VCaP (cell line): ENCODE data around the gene MAP3K14.

Experiments used
- H3K27ac ChIP-seq: fragments of 450-650 bp; 2 replicates; pipeline ENCODE4 v1.5.1; 2017
- TF ChIP-seq, protein P1 (sequence below): fragments of 450-650 bp; conservative IDR thresholded peaks from 2 replicates; pipeline ENCODE4 v1.5.1; 2017; ENCODE audit warnings: mild to moderate bottlenecking, moderate library complexity

The MAP3K14 gene

DNA sequence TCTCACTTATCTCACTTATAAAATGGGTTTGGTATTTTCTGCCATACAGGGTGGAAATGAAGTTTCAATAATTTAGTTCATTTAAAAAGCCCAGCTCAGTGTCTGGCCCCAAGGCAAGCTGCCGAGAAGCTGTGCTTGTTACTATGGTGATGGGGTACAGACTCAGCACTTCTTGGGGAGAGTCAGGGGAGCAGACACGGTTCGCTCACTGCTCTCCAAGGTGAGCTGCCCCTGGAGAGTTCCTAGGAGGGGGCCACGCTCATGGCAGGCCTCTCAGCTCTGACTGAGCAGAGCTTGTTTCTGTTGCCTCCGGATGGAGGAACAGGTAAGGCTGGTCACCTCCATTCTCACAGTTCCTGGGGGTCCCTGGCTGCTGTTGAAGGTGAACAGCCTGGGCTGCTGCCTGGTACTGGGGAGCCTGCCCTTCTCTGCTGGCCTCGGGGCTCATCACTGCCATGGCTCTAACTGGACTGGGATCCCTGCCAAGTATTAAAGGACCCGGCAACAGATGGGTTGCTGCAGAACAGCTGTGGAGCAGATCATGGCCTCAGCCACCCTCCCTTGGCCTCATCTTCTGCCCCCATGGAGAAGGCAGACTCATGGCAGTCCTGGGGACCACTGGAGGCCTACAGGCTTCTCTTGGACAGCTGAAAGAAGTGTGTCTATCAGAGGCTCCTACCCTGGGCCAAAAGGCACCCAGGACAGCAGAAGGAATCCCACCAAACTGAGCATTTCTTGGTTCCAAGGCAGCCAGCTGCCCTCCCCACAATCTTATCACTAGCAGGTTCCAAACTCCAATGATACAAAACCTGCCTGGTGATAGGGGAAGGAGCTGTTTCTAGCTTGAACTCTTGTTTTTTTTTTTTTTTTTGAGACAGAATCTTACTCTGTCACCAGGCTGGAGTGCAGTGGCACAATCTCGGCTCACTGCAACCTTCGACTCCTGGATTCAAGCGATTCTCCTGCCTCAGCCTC, 29.0 kb downstream of the MAP3K14 start:
- H3K27ac ChIP-seq: no peak overlapping the region
- TF ChIP-seq, protein P1, sequence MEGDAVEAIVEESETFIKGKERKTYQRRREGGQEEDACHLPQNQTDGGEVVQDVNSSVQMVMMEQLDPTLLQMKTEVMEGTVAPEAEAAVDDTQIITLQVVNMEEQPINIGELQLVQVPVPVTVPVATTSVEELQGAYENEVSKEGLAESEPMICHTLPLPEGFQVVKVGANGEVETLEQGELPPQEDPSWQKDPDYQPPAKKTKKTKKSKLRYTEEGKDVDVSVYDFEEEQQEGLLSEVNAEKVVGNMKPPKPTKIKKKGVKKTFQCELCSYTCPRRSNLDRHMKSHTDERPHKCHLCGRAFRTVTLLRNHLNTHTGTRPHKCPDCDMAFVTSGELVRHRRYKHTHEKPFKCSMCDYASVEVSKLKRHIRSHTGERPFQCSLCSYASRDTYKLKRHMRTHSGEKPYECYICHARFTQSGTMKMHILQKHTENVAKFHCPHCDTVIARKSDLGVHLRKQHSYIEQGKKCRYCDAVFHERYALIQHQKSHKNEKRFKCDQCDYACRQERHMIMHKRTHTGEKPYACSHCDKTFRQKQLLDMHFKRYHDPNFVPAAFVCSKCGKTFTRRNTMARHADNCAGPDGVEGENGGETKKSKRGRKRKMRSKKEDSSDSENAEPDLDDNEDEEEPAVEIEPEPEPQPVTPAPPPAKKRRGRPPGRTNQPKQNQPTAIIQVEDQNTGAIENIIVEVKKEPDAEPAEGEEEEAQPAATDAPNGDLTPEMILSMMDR: no peak

DNA sequence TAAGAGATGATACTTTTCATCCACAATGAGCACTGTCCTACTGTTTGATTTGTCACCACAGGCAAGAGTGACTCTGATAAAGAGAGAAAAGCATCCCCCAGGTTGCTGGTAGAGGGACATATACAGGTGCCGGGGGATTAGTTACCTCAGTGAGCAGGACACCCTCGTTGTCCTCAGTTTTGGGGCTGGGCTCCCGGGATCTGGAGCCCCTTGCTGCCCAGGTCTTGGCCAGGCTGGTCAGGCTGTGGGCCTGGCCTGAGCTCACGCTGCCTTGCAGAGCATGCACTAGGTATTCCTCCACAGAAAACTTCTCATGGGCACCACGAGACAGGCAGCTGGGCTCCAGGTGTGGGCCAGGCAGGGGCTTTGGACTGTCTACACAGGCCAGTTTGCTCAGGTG, 30.5 kb downstream of the MAP3K14 start:
- no peak overlapping the region for H3K27ac ChIP-seq
- TF ChIP-seq, protein P1: no peak

DNA sequence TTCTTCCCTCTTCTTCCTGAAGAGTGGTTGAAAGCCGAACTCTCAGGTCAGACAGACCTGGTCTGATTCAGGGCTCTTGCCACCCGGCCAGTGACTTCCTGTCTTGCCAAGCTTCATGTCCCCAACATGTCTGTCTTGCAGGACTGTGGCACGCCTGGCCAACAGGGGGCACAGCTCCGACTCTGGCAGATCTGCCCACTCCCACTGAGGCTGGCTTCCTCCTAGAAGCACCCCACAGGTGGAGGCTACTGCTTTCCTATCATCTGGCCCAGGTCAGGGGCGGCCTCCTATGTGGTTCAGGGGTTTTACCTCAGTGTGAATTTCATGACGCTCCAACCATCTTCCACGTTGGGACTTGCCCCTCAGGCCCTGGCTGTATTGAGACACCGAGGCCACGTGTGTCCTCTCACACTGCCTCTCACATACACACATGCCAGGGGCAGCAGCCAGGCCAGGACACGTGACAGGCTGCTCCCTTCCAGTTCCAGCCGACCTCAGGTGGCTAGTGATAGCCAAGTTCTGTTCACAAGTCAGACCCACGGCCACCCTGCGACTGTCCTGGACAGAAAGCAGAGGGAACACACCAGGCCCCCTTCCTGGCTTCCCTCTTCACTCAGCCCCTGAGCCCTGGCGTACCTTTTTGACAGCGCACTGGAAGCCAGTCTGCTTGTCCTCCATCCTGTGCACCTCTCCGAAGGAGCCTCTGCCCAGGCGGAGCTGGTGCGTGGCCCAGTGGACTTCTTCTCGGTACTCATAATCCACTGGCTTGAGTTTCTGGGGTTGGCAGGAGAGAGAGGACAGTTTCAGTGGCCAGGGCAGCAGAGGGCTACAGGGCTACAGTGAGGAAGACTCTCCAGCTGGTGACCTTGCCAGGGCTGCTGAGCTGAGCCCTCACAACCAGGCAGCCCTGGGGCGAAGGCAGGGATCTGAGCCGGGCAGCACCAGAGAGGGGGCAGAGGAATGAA, 32.4 kb downstream of the MAP3K14 start:
- no peak overlapping the region for H3K27ac ChIP-seq
- TF ChIP-seq, protein P1: peak; percentile 7; the same call in 1 of the 2 replicates

DNA sequence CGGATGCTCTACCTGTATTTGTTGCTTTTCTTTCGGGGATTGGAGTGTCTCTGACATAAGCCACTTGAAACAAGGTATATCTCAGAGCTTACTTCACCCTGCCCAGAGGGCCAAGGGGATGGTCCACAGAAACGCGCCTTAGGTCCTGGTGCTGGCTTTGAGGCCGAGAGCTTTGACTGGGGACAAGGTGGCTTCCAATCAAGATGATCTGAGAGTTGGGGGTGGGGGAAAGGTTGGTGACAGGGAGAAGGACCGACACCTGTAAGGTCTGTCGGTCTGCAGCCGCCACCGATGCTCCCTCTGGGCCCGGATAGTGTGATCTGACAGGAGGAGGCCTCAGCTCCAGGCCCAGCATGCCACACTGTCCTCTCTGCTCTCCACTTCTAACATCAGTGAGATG, 33.1 kb downstream of the MAP3K14 start:
- H3K27ac ChIP-seq: no peak overlapping the region
- TF ChIP-seq, protein P1: no peak

DNA sequence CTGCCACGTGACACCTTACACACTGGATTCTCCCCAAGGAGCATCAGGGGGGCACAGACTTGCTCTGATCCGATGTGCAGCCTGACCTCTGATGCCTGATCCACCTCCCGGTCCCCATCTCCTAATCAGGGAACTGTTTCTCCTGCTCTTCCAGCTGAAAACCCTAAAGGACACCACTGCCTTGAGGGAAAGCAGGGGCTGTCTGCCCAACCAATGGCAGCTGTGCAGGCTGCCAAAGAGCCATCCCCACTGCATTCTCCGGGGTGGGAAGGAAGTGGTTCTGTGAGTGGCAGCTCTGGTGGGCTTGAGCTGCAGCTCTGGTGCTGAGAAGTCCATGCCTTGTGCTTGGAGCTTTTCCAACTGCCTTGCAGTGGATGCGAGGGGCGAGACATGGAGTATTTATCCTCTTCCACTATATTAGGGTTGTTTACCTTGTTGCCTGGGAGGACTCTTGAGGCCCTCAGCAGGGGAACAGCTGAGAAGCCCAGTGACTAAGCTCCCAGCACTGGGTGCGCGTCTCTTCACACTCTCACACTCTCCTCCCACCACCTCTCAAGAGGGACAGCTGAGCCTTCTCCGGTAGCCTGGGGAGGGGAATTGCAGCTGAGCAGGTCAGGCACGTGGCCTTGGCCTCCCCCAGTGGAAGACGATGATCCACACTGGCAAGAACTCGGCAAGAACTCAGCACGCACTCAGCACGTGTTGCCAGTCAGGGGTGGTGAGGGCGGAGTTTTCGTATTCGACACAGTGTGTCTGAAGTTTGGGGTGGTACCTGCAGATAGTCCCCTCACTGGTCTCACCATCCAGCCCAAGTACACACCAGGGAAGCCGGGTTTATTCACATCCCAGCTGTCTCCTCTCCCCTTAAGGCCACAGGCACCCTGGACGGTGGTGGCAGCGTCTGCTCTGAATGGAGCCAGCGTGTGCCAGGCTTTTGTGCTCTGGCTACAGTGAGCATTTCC, 33.9 kb downstream of the MAP3K14 start:
- H3K27ac ChIP-seq: no peak overlapping the region
- TF ChIP-seq, protein P1: no peak

DNA sequence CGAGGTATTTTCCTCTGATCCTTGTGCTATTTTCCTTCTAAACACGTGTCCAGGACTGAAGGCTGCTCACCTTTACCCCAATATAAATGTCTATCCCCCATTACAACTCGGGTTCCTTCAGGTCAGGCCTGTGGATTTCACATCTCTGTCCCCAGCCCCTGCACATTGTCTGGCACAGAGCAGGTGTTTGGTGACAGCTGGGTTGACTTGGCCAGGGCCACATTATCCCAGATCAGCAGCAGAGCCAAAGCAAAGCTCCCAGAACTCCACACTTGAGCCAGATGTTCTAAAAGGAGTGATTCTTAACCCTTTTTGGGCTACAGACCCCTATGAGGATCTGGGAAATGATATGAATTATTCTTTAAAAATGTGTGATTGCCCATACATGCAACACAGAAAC, 36.9 kb downstream of the MAP3K14 start:
- TF ChIP-seq, protein P1: no peak
- peak overlapping the region; percentile 77; the same call in 1 of the 2 replicates for H3K27ac ChIP-seq
